ENCODE measurements around the gene FBXO15. TPM values are rescaled to one million over a fixed set of nuclear protein-coding genes. Genes with fewer than 3 reads are reported as not detected.

Gene FBXO15
- total and polyA plus RNA-seq, 2 donors (not counting 3 experiments of a cell fraction or from before 2014, with no cell fraction given), result not detected

- Histone ChIP-seq H3K36me3 (ENCODE audit: control insufficient read depth in 2 of 2, extremely low read depth in 1 of 2, insufficient read depth in 2 of 2, low read length in 2 of 2) (no peaks in the 10 kb centered on the region), H3K9ac (replicated peaks; ENCODE audit: extremely low read depth, insufficient read depth, low read length) (no peak overlapping the region), H3K79me2 (ENCODE audit: control insufficient read depth, insufficient read depth, low read length) (no peaks in the 10 kb centered on the region), H3K27me3 (ENCODE audit: control insufficient read depth in 2 of 2, insufficient read depth in 2 of 2, low read length in 2 of 2) (no peaks in the 10 kb centered on the region), H3K9me1 (replicated peaks; ENCODE audit: control insufficient read depth, extremely low read depth, insufficient read depth, low read length) (no peaks in the 10 kb centered on the region), H3K9me3 (replicated peaks; ENCODE audit: control insufficient read depth, insufficient read depth, low read length) (no peaks in the 10 kb centered on the region), H2AFZ (ENCODE audit: low read depth, low read length) (no peak overlapping the region), H3K4me1 (ENCODE audit: control insufficient read depth, extremely low read depth, insufficient read depth, low read length) (no peaks in the 10 kb centered on the region), H3K4me3 (replicated peaks in 1 of 3; ENCODE audit: insufficient read depth in 1 of 3, low read depth in 1 of 3, low read length in 3 of 3) (no peak overlapping the region), H4K20me1 (replicated peaks; ENCODE audit: control insufficient read depth, extremely low read depth, insufficient read depth, low read length) (no peaks in the 10 kb centered on the region), H3K27ac (ENCODE audit: insufficient read depth, low read depth, low read length) (no peak overlapping the region), H3K4me2 (ENCODE audit: insufficient read depth, low read length) (no peak overlapping the region)
- POLR2A ChIA-PET, result no interaction called here
- no TSS peak for BruUV-seq (replicated peaks)
- dilution Hi-C loops (cut with MboI; ENCODE audit: extremely low pct_ligation_motif_present, low sequenced_read_pairs) (no loop called here), intact Hi-C loops (cut with micrococcal nuclease) (no loop called here)
- FAIRE-seq (no peak), DNase-seq (ENCODE audit: low read depth, low spot score) (no peak)
- TF ChIP-seq MYC (IDR thresholded peaks at IDR 0.05; ENCODE audit: low read depth, low read length) (no peak), GATA2 (IDR thresholded peaks at IDR 0.05; ENCODE audit: insufficient read depth, insufficient read length, low read depth, low read length) (no peak), POLR2AphosphoS5 (IDR thresholded peaks at IDR 0.05; ENCODE audit: insufficient read depth, low read depth, low read length) (no peak), JUN (IDR thresholded peaks at IDR 0.05; ENCODE audit: borderline replicate concordance, insufficient read depth, insufficient read length, low read depth) (no peak), EZH2 (IDR thresholded peaks at IDR 0.05; ENCODE audit: borderline replicate concordance, low read depth, low read length, severe bottlenecking) (no peak), FOS (IDR thresholded peaks at IDR 0.05; ENCODE audit: borderline replicate concordance, insufficient read depth, low read length) (no peak), POLR2A (IDR thresholded peaks at IDR 0.05; ENCODE audit: low read depth, low read length) (no peak)
- TF ChIP-seq, protein P1, sequence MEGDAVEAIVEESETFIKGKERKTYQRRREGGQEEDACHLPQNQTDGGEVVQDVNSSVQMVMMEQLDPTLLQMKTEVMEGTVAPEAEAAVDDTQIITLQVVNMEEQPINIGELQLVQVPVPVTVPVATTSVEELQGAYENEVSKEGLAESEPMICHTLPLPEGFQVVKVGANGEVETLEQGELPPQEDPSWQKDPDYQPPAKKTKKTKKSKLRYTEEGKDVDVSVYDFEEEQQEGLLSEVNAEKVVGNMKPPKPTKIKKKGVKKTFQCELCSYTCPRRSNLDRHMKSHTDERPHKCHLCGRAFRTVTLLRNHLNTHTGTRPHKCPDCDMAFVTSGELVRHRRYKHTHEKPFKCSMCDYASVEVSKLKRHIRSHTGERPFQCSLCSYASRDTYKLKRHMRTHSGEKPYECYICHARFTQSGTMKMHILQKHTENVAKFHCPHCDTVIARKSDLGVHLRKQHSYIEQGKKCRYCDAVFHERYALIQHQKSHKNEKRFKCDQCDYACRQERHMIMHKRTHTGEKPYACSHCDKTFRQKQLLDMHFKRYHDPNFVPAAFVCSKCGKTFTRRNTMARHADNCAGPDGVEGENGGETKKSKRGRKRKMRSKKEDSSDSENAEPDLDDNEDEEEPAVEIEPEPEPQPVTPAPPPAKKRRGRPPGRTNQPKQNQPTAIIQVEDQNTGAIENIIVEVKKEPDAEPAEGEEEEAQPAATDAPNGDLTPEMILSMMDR (IDR thresholded peaks at IDR 0.05; ENCODE audit: extremely low read depth in 1 of 2, insufficient read depth in 1 of 2, low read depth in 1 of 2, low read length in 2 of 2), result no peak
- TF ChIP-seq, protein P2, sequence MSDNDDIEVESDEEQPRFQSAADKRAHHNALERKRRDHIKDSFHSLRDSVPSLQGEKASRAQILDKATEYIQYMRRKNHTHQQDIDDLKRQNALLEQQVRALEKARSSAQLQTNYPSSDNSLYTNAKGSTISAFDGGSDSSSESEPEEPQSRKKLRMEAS (IDR thresholded peaks at IDR 0.05; ENCODE audit: insufficient read depth, insufficient read length), result no peak
- CTCF ChIA-PET, result interaction anchor here (1.3 kb wide), 1 partner anchor 166 kb away, joined by 3 read pairs; no protein-coding TSS in a partner anchor
These were observed 28.0 kb upstream of the FBXO15 start for GRCh38 chr18:74175658-74176057.
